ENCODE measurements around the gene KCNS1. TPM values are rescaled to one million over a fixed set of nuclear protein-coding genes. Genes with fewer than 3 reads are reported as not detected.

The KCNS1 gene
- total and polyA plus RNA-seq, 2 of the 8 experiments (the other 6 are each of a cell fraction or from before 2014, with no cell fraction given) = 1.4 to 1.8 TPM

GRCh38 chr20:45047581-45048119 is 53.3 kb downstream of the KCNS1 start:
- H2BK5ac ChIP-seq (ENCODE audit: low read depth, low read length) = no peak overlapping the region
- H2AK5ac ChIP-seq (ENCODE audit: low read depth, low read length) = no peak overlapping the region
- DNase-seq (ENCODE audit: low read depth in 1 of 2, low spot score in 2 of 2) = no peak
- H3K79me2 ChIP-seq (ENCODE audit: control insufficient read depth in 1 of 2, insufficient read depth in 2 of 2, low read length in 2 of 2) = no peaks in the 10 kb centered on the region
- no peak overlapping the region for H3K27ac ChIP-seq (ENCODE audit: low read depth, low read length)
- H4K8ac ChIP-seq (ENCODE audit: extremely low read depth, insufficient read depth, low read length) = no peak overlapping the region
- no peaks in the 10 kb centered on the region for H4K20me1 ChIP-seq (replicated peaks in 1 of 2; ENCODE audit: control insufficient read depth in 1 of 2, insufficient read depth in 2 of 2, low read length in 2 of 2)
- H2AFZ ChIP-seq (ENCODE audit: low read length) = no peak overlapping the region
- FAIRE-seq = no peak
- CTCF ChIA-PET (ENCODE audit: partially characterized antibody) = interaction anchor here (1.2 to 15.3 kb wide), 3 partner anchors 51 to 102 kb away, joined by 3 to 233 read pairs (median 5); partner anchors contain the start of gene KCNS1
- POLR2A ChIA-PET (ENCODE audit: partially characterized antibody) = interaction anchor here (1.6 kb wide), 1 partner anchor 12 kb away, joined by 3 read pairs; no protein-coding TSS in a partner anchor
- no peak overlapping the region for H3K14ac ChIP-seq (ENCODE audit: insufficient read length)
- H3K23me2 ChIP-seq (ENCODE audit: low read depth, low read length) = no peaks in the 10 kb centered on the region
- no peak overlapping the region for H3K18ac ChIP-seq (ENCODE audit: extremely low read depth, low read length)
- no peak overlapping the region for H3K4me3 ChIP-seq (ENCODE audit: extremely low read depth in 1 of 4, insufficient read depth in 2 of 4, low read depth in 3 of 4, low read length in 4 of 4)
- no peaks in the 10 kb centered on the region for H3K9me3 ChIP-seq (ENCODE audit: insufficient read depth in 2 of 2, low read depth in 1 of 2, low read length in 1 of 2)
- H3K9ac ChIP-seq (replicated peaks in 1 of 4; ENCODE audit: extremely low read depth in 1 of 4, low read depth in 3 of 4, low read length in 3 of 4) = no peak overlapping the region
- no peak overlapping the region for H2BK20ac ChIP-seq (ENCODE audit: low read length)
- no peak overlapping the region for H2BK12ac ChIP-seq (ENCODE audit: low read depth, low read length)
- H4K91ac ChIP-seq (replicated peaks; ENCODE audit: insufficient read length, low read length) = no peak overlapping the region
- H3K36me3 ChIP-seq (ENCODE audit: control insufficient read depth in 2 of 4, insufficient read depth in 4 of 4, low read length in 3 of 4) = no peaks in the 10 kb centered on the region
- no peak overlapping the region for H2BK120ac ChIP-seq (replicated peaks; ENCODE audit: low read depth, low read length)
- no peak overlapping the region for H4K5ac ChIP-seq (ENCODE audit: insufficient read length, low read depth, low read length)
- no peak overlapping the region for H3K56ac ChIP-seq (replicated peaks; ENCODE audit: insufficient read length, low read depth, low read length)
- no peak overlapping the region for H3K23ac ChIP-seq (ENCODE audit: insufficient read length)
- WGBS, 2 experiments (ENCODE audit: extremely low coverage in 1 of 2, insufficient coverage in 1 of 2, insufficient read length in 1 of 2, insufficient replicate concordance in 2 of 2, low coverage in 1 of 2, low lambda C conversion rate in 2 of 2, missing lambda C conversion rate in 1 of 2) = 87% methylated on average over 2 of the region's 2 CpGs; no CpG with 5 or more reads in 1 of the 2 experiments
- no peak overlapping the region for H3K4ac ChIP-seq (replicated peaks; ENCODE audit: insufficient read length, low read depth, low read length)
- H3K4me1 ChIP-seq (replicated peaks in 1 of 4; ENCODE audit: control insufficient read depth in 3 of 4, insufficient read depth in 4 of 4, low read length in 3 of 4) = no peaks in the 10 kb centered on the region; a peak in 1 of 7 replicates
- no peak overlapping the region for H3K4me2 ChIP-seq (ENCODE audit: insufficient read depth in 1 of 2, low read depth in 2 of 2, low read length in 2 of 2)
- H2BK15ac ChIP-seq (ENCODE audit: low read length) = no peak overlapping the region
- H3K27me3 ChIP-seq (replicated peaks in 1 of 4; ENCODE audit: control insufficient read depth in 3 of 4, extremely low read depth in 1 of 4, insufficient read depth in 3 of 4, low read length in 3 of 4) = no peaks in the 10 kb centered on the region
- H3K79me1 ChIP-seq (ENCODE audit: low read depth, low read length) = no peaks in the 10 kb centered on the region; the same call in 1 of the 2 replicates
- TF ChIP-seq KDM5A (IDR thresholded peaks at IDR 0.05; ENCODE audit: low read length) = no peak
- no peak for TF ChIP-seq CREB1 (IDR thresholded peaks at IDR 0.05)
- TF ChIP-seq RXRA (IDR thresholded peaks at IDR 0.05; ENCODE audit: insufficient read depth, low read depth, low read length) = no peak
- no peak for TF ChIP-seq CTCF (IDR thresholded peaks at IDR 0.05; ENCODE audit: control extremely low read depth in 1 of 3, insufficient read depth in 1 of 3, low read depth in 1 of 3, low read length in 3 of 3)
- no peak for TF ChIP-seq ATF2 (IDR thresholded peaks at IDR 0.05; ENCODE audit: low read length)
- no peak for TF ChIP-seq CHD1 (IDR thresholded peaks at IDR 0.05; ENCODE audit: low read depth, low read length)
- TF ChIP-seq POLR2AphosphoS5 (IDR thresholded peaks at IDR 0.05; ENCODE audit: low read depth, low read length) = no peak
- no peak for TF ChIP-seq GTF2F1 (IDR thresholded peaks at IDR 0.05; ENCODE audit: borderline replicate concordance, low read depth, low read length)
- no peak for TF ChIP-seq POU5F1 (IDR thresholded peaks at IDR 0.05; ENCODE audit: low read depth, low read length)
